ENCODE results near the gene ZNF280B.

GRCh38 chr22:22535662-22536061 lies 27.1 kb upstream of the ZNF280B start:
- TF ChIP-seq CTCF (IDR thresholded peaks at IDR 0.05; ENCODE audit: borderline replicate concordance, extremely low read depth, low read length, poor library complexity, severe bottlenecking) (no peak), EZH2 (IDR thresholded peaks at IDR 0.05; ENCODE audit: borderline replicate concordance, low read depth, low read length, severe bottlenecking) (no peak)

Data from DND-41 (cell line).